Hepatocyte (in vitro differentiated cells): Measurements from ENCODE around the gene IFNL3.

Experiments used
- EZH2 ChIP-seq: fragments of 200-600 bp; sonication (generic); IDR thresholded peaks from 2 replicates; pipeline ENCODE4 v1.6.1; 2016; ENCODE audit warnings: antibody characterized with exemption, mild to moderate bottlenecking, borderline replicate concordance
- EZH2phosphoT487 ChIP-seq: fragments of 200-600 bp; sonication (generic); IDR thresholded peaks from one replicate; pipeline ENCODE4 v1.6.1; 2018; ENCODE audit warnings: antibody characterized with exemption, mild to moderate bottlenecking, low read depth, moderate library complexity; ENCODE audit not compliant: unreplicated experiment, severe bottlenecking
- TF ChIP-seq, protein P1 (sequence below): fragments of 200-600 bp; sonication (generic); IDR thresholded peaks from 2 replicates; pipeline ENCODE4 v1.5.1; 2016; ENCODE audit warnings: antibody characterized with exemption, mild to moderate bottlenecking; ENCODE audit not compliant: poor library complexity

DNA sequence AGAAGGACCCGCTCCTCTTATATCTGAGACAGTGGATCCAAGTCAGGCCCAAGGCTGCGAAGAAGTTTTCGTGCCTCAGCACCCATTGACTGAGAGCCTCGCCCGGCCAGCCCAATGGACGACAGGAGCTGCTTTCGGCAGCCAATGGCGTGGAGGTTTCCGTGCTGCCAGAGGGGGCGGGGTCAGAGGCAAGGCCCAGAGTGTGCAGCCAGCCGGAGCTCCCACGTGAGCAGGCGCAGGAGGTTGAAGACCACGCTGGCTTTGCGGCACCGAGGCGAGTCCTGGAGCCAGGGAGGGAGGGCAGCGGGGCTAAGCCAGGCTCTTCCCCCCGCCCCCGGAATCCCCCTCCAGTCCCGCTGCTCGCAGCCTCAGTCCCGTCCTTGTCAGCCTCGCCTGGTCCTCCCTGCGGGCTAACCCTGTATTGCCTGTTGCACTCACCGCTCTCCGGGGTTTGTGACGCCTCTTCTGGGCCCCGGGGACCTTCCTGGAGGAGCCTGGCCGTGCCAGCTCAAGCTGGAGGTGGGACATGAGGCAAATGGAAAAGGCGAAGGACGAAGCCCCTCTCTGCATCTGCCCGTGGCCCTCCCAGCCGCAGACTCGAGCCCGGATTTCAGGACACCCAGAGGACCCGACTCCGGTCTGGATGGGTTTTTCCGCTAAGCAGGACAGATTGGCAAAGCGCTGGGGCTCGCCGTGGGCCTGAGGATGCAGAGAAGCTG lies 2.3 kb upstream of the IFNL3 start:
- TF ChIP-seq, protein P1, sequence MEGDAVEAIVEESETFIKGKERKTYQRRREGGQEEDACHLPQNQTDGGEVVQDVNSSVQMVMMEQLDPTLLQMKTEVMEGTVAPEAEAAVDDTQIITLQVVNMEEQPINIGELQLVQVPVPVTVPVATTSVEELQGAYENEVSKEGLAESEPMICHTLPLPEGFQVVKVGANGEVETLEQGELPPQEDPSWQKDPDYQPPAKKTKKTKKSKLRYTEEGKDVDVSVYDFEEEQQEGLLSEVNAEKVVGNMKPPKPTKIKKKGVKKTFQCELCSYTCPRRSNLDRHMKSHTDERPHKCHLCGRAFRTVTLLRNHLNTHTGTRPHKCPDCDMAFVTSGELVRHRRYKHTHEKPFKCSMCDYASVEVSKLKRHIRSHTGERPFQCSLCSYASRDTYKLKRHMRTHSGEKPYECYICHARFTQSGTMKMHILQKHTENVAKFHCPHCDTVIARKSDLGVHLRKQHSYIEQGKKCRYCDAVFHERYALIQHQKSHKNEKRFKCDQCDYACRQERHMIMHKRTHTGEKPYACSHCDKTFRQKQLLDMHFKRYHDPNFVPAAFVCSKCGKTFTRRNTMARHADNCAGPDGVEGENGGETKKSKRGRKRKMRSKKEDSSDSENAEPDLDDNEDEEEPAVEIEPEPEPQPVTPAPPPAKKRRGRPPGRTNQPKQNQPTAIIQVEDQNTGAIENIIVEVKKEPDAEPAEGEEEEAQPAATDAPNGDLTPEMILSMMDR: no peak
- TF ChIP-seq EZH2: no peak
- no peak for TF ChIP-seq EZH2phosphoT487
